ES-I3 (cell line): Measurements from ENCODE around the gene MED4.
"Not testable (repeated sequence)": the region's sequence is repeated elsewhere in the genome, so short reads cannot be mapped to it uniquely, and the experiment has no call there.

Experiments
- H3K36me3 ChIP-seq: 2 replicates; pipeline ENCODE4 v1.6.1; 2013; ENCODE audit warnings: mild to moderate bottlenecking, low read length, control low read depth, moderate library complexity; ENCODE audit not compliant: insufficient read depth
- H3K4me1 ChIP-seq: 2 replicates; pipeline ENCODE4 v1.6.1; 2013; ENCODE audit warnings: mild to moderate bottlenecking, control low read depth, low read length; ENCODE audit not compliant: insufficient read depth
- H3K9ac ChIP-seq: 2 replicates; pipeline ENCODE4 v1.6.1; 2013; ENCODE audit warnings: low read depth, mild to moderate bottlenecking, low read length, moderate library complexity
- H3K9me3 ChIP-seq: 2 replicates; pipeline ENCODE4 v1.6.1; 2013; ENCODE audit warnings: mild to moderate bottlenecking, low read length, moderate library complexity; ENCODE audit not compliant: control insufficient read depth, insufficient read depth

MED4 gene

DNA sequence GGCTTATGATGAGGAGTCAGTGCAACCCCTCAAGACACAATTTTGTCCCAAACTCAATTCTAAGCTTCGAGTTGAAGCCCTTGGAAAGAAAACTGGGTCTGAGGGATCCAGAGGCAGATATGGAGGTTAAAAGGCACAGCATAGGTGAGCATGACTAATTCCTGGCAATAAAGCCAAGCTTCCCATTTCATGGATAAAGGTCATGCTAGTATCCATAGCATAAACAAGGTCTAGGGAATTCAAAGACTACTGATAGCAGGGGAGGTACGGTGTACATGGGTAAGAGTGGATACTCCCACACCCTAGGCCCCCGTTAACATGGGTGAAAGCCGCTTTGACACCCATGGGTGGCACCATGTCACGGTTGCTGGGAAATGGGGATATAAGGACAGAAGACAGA is 24.0 kb downstream of the MED4 start:
- H3K9ac ChIP-seq, result no peak overlapping the region
- peaks cover 56% of the 10 kb centered on the region for H3K36me3 ChIP-seq
- peaks cover 75% of the 10 kb centered on the region for H3K9me3 ChIP-seq
- H3K4me1 ChIP-seq, result no peaks in the 10 kb centered on the region

DNA sequence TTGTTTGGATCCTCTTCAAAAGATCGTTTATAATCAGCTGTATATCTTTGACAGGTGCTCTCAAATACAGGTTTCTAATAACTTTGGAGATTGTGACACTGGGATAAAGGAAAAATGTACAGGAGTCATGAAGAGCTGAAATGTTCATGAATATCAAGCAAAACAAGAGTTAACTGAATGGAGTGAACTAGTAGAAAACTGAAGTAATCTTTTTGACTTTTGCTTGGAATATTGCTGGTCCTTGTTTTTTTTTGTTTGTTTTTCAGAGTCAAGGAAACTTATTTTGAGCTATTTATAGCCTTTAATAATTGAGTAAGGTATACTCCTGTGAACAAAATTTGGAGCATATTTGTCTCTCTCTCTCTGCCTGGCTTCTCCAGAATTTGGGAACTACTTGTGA is 25.3 kb downstream of the MED4 start:
- no peaks in the 10 kb centered on the region for H3K4me1 ChIP-seq
- H3K9me3 ChIP-seq, result peaks cover 80% of the 10 kb centered on the region
- H3K9ac ChIP-seq, result no peak overlapping the region
- H3K36me3 ChIP-seq, result peaks cover 63% of the 10 kb centered on the region

DNA sequence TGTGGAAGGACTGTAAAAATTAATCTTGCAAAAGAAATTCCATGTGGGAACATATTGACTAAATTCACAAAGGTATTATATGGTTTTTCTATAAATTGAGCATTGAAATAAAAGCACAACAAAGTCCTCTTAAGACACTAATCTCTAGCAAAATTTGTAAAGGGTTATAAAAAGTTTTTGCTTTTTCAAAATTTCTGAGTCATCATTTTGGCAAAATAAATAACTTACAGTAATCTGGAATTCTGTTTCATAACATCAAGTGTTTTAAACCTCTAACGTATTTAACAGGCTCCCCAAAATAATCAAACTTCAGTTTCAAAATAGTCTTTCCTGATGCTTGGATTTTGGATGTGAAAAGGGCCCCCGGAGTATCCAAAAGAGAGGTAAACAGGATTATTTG is 26.0 kb downstream of the MED4 start:
- no peak overlapping the region for H3K9ac ChIP-seq
- peaks cover 77% of the 10 kb centered on the region for H3K9me3 ChIP-seq
- H3K4me1 ChIP-seq, result no peaks in the 10 kb centered on the region
- peaks cover 59% of the 10 kb centered on the region for H3K36me3 ChIP-seq

GRCh38 chr13:48068036-48068435 is 26.9 kb downstream of the MED4 start:
- Histone ChIP-seq H3K4me1 (no peaks in the 10 kb centered on the region), H3K36me3 (peaks cover 50% of the 10 kb centered on the region), H3K9ac (no peak overlapping the region), H3K9me3 (peaks cover 69% of the 10 kb centered on the region)

- peaks cover 53% of the 10 kb centered on the region for H3K9me3 ChIP-seq
- H3K4me1 ChIP-seq, result no peaks in the 10 kb centered on the region
- peaks cover 34% of the 10 kb centered on the region for H3K36me3 ChIP-seq
- no peak overlapping the region for H3K9ac ChIP-seq
Measured at GRCh38 chr13:48066310-48066989, 28.5 kb downstream of the MED4 start.

GRCh38 chr13:48059951-48060350 is 35.0 kb downstream of the MED4 start:
- H3K9ac ChIP-seq, result not testable (repeated sequence)

GRCh38 chr13:48058536-48058935 is 36.4 kb downstream of the MED4 start:
- H3K9ac ChIP-seq, H3K36me3 ChIP-seq, H3K9me3 ChIP-seq, H3K4me1 ChIP-seq: not testable (repeated sequence)

More at GRCh38 chr13:48059951-48060350, 35.0 kb downstream of the MED4 start:
- not testable (repeated sequence) for H3K36me3 ChIP-seq, H3K9me3 ChIP-seq, H3K4me1 ChIP-seq

- peaks cover 20% of the 10 kb centered on the region for H3K36me3 ChIP-seq
- no peaks in the 10 kb centered on the region for H3K4me1 ChIP-seq
- H3K9ac ChIP-seq, result no peak overlapping the region
- peaks cover 7% of the 10 kb centered on the region for H3K9me3 ChIP-seq
Measured at GRCh38 chr13:48055712-48056111, 39.2 kb downstream of the MED4 start.

GRCh38 chr13:48054601-48055000 is 40.3 kb downstream of the MED4 start:
- no peaks in the 10 kb centered on the region for H3K4me1 ChIP-seq
- H3K36me3 ChIP-seq, result peaks cover 20% of the 10 kb centered on the region
- H3K9me3 ChIP-seq, result peaks cover 7% of the 10 kb centered on the region
- H3K9ac ChIP-seq, result no peak overlapping the region

DNA sequence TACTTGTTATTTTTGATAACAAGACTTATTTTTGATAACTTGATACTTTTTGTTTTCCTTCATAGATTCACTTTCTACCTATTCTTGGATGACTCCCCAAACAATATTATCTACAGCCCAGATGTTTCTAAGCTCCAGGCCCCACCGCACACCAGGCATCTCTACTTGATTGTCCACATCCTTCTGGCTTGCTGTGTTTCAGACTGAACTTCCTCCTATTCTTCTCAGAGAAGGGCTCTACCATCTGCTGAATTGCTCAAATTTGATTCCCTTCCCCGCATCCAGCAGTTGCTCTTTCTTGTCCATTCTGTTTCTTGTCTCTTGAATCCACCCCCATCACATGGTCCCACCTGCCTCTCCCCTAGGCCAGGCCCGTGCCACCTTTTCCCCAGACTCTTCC is 44.4 kb downstream of the MED4 start:
- Histone ChIP-seq H3K4me1 (no peaks in the 10 kb centered on the region), H3K9me3 (peaks cover 3% of the 10 kb centered on the region; the same call in 1 of the 2 replicates), H3K9ac (no peak overlapping the region), H3K36me3 (peaks cover 29% of the 10 kb centered on the region)

DNA sequence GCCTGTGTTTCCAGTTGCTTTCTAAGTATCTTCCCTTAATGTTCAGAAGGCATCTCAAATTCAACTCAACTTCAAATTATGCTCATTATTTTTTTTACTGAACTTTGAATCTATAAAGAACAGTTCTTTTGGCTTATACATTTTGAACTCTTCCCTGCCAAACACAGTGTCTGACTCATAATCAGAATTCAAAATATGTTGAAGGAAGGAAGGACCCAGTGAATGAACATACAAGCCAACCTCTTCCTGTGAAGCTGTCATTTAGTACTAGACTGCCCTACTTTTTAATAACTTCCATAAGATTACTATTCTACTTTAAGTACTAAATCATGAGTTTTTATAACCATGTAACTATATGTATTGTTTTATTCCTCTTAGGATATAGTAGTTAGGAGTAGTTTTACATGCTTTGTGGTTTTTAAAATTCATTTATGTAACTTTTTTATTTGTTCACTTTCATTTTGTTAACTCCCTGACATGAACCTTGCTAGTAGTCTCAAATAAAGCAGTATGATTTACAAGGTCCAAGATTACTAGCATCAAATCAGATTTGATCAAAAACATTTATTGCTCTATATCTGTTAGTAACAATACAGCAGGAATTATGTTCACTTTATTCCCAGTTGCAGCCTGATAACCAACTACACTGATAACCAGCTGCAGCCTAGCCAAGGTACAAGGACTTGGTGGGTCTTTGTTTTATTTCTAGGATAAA is 51.0 kb downstream of the MED4 start:
- peaks cover 27% of the 10 kb centered on the region for H3K36me3 ChIP-seq
- H3K9ac ChIP-seq, result no peak overlapping the region

DNA sequence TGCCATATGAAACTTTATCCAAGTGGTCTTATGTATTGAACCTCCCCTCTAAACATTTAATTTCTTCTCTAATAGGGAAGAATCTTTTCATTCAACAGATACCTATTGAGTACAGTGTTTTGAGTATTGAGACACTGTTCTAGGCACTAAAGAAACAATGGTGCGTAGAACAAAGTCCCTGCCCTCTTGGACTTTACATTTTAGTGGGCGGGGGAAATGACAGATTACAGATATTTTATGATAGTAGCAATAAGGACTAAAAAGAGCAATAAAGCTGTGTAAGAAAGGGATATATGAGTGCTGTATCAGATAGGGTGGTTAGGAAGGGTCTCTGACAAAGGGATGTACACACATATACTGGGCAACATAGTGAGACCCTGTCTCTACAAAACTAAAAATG is 52.0 kb downstream of the MED4 start:
- Histone ChIP-seq H3K4me1 (peaks cover 10% of the 10 kb centered on the region), H3K36me3 (peaks cover 18% of the 10 kb centered on the region), H3K9ac (no peak overlapping the region), H3K9me3 (no peaks in the 10 kb centered on the region)

More for the DNA sequence above, 51.0 kb downstream of the MED4 start:
- peaks cover 6% of the 10 kb centered on the region for H3K4me1 ChIP-seq
- H3K9me3 ChIP-seq, result no peaks in the 10 kb centered on the region

GRCh38 chr13:48040896-48041295 is 54.0 kb downstream of the MED4 start:
- Histone ChIP-seq H3K9ac (no peak overlapping the region), H3K9me3 (no peaks in the 10 kb centered on the region), H3K36me3 (peaks cover 14% of the 10 kb centered on the region; the same call in 1 of the 2 replicates), H3K4me1 (peaks cover 10% of the 10 kb centered on the region)

DNA sequence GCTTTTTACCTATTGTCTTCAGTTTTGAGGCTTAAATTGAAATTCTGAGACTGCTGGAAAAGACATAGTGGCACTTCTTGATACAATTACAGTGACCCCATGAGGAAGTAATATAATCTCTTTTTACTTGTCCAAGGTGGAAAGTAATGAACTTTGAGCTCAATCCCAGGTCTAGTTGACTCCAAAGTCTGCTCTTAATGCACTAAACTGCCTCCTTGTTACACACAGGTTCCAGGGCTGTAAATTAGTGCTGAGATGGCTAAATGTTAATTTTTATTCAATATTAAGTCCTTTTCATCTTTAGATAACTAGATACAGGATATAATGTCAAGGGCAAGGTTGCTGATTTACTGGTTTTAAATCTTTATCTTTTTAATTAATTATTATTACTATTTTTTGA is 54.9 kb downstream of the MED4 start:
- Histone ChIP-seq H3K36me3 (peaks cover 11% of the 10 kb centered on the region; the same call in 1 of the 2 replicates), H3K9ac (no peak overlapping the region), H3K4me1 (peaks cover 10% of the 10 kb centered on the region), H3K9me3 (no peaks in the 10 kb centered on the region)

DNA sequence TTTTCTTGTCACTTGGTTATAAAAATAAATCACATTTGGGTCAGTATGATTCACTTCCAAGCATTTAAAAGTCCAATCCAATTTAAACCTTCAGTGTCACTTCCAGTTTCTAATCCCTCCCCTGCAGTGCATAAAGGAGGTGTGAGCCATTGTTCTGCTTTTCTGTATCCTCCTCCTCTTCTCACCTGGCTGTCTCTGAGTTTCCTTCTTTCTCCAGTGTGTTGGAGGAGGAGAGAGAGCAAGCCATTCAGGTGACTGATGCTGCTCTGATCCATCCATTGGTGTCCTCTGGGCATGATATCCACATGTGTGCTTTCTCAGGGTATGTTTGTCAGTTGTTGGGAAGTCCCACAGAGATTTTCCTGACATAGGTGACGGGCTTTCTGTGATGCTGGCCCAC is 56.1 kb downstream of the MED4 start:
- peaks cover 10% of the 10 kb centered on the region for H3K4me1 ChIP-seq
- peaks cover 11% of the 10 kb centered on the region for H3K36me3 ChIP-seq
- no peaks in the 10 kb centered on the region for H3K9me3 ChIP-seq
- peak overlapping the region; percentile 82 for H3K9ac ChIP-seq
